Astrocyte (in vitro differentiated cells and primary cell): Measurements from ENCODE around the gene IFRD1.

Experiments
- EZH2 ChIP-seq: IDR thresholded peaks from 2 replicates; pipeline ENCODE4 v1.6.1; 2012; ENCODE audit warnings: mild to moderate bottlenecking, low read length, inconsistent platforms; ENCODE audit not compliant: insufficient read depth
- TF ChIP-seq, protein P1 (sequence below): IDR thresholded peaks from 2 replicates; pipeline ENCODE4 v1.5.1; 2011; ENCODE audit warnings: low read depth, mild to moderate bottlenecking, inconsistent platforms, low read length, moderate library complexity; ENCODE audit not compliant: insufficient read depth

DNA sequence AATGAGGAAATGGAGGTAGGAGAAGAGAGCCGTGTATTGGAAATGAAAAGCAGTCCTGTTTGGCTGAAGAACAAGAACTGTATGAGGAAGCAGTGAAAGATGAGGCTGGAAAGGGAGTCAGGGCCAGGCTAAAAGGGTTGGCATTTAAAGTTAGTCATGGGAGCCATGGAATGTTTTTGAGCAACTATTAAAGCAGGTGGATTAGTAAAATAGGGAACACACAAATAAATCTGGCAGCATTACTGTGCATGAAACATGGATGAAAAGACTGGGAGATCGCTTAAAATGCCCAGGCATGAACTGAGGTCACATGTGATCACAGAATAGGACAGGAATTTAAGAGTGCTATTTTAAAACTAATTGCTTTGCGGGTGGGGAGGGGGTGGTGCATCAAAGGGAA is 1.4 kb upstream of the IFRD1 start:
- TF ChIP-seq, protein P1, sequence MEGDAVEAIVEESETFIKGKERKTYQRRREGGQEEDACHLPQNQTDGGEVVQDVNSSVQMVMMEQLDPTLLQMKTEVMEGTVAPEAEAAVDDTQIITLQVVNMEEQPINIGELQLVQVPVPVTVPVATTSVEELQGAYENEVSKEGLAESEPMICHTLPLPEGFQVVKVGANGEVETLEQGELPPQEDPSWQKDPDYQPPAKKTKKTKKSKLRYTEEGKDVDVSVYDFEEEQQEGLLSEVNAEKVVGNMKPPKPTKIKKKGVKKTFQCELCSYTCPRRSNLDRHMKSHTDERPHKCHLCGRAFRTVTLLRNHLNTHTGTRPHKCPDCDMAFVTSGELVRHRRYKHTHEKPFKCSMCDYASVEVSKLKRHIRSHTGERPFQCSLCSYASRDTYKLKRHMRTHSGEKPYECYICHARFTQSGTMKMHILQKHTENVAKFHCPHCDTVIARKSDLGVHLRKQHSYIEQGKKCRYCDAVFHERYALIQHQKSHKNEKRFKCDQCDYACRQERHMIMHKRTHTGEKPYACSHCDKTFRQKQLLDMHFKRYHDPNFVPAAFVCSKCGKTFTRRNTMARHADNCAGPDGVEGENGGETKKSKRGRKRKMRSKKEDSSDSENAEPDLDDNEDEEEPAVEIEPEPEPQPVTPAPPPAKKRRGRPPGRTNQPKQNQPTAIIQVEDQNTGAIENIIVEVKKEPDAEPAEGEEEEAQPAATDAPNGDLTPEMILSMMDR = no peak
- no peak for TF ChIP-seq EZH2
